GM18861 (cell line): Measurements from ENCODE around the gene HOXC9.

ENCODE experiments used
- ATAC-seq: cut with Tn5 transposase; IDR thresholded peaks from one replicate; pipeline ENCODE4 v1.9.1; 2021; ENCODE audit not compliant: unreplicated experiment

The HOXC9 gene

GRCh38 chr12:54024581-54025305 is 24.8 kb downstream of the HOXC9 start:
- ATAC-seq = no peak

- no peak for ATAC-seq
Measured at GRCh38 chr12:54025499-54026405, 25.8 kb downstream of the HOXC9 start.

GRCh38 chr12:54026640-54027441 is 26.9 kb downstream of the HOXC9 start:
- ATAC-seq = no peak

- ATAC-seq = no peak
Measured at GRCh38 chr12:54027442-54027786, 27.5 kb downstream of the HOXC9 start.

- ATAC-seq = no peak
Measured at GRCh38 chr12:54028314-54029201, 28.6 kb downstream of the HOXC9 start, which contains the start of gene HOXC6. HOXC6 (plus strand) TSS chr12:54028440; CDS start chr12:54028522, 82 bp downstream.

- no peak for ATAC-seq
Measured at GRCh38 chr12:54029529-54030441, 29.8 kb downstream of the HOXC9 start.

- no peak for ATAC-seq
Measured at GRCh38 chr12:54030442-54030801, 30.5 kb downstream of the HOXC9 start.

- no peak for ATAC-seq
Measured at GRCh38 chr12:54030889-54031471, 31.0 kb downstream of the HOXC9 start.

- no peak for ATAC-seq
Measured at GRCh38 chr12:54031480-54031879, 31.5 kb downstream of the HOXC9 start.

- ATAC-seq = no peak
Measured at GRCh38 chr12:54032086-54032619, 32.2 kb downstream of the HOXC9 start.

GRCh38 chr12:54032627-54033100 is 32.7 kb downstream of the HOXC9 start, which contains the start of gene HOXC5:
HOXC5 (plus strand) TSS chr12:54033050; CDS start chr12:54033123, 73 bp downstream.
- no peak for ATAC-seq

- no peak for ATAC-seq
Measured at GRCh38 chr12:54033106-54033979, 33.4 kb downstream of the HOXC9 start.

- no peak for ATAC-seq
Measured at GRCh38 chr12:54033980-54034784, 34.2 kb downstream of the HOXC9 start.

- ATAC-seq = no peak
Measured at GRCh38 chr12:54034785-54035310, 34.9 kb downstream of the HOXC9 start.

- ATAC-seq = no peak
Measured at GRCh38 chr12:54035568-54036264, 35.8 kb downstream of the HOXC9 start.
